PFSK-1 (cell line): Measurements from ENCODE around the gene ARAP1.

Experiments
- FOXP2 ChIP-seq: optimal IDR thresholded peaks from 2 replicates; pipeline ENCODE3; 2011; ENCODE audit warnings: borderline replicate concordance, control low read depth, inconsistent platforms; ENCODE audit not compliant: insufficient read depth; ENCODE audit errors: extremely low read length, extremely low read depth
- POLR2AphosphoS5 ChIP-seq: IDR thresholded peaks from 2 replicates; pipeline ENCODE4 v1.6.1; 2012; ENCODE audit warnings: low read depth, mild to moderate bottlenecking, control low read depth, low read length, moderate library complexity
- SIN3A ChIP-seq: IDR thresholded peaks from 2 replicates; pipeline ENCODE4 v1.6.1; 2012; ENCODE audit warnings: mild to moderate bottlenecking, low read length, moderate library complexity, borderline replicate concordance; ENCODE audit not compliant: insufficient read depth
- TAF1 ChIP-seq: IDR thresholded peaks from 2 replicates; pipeline ENCODE4 v1.6.1; 2012; ENCODE audit warnings: low read length, control low read depth, borderline replicate concordance; ENCODE audit not compliant: insufficient read depth
- TF ChIP-seq, protein P1 (sequence below), 2 experiments: IDR thresholded peaks; 2 replicates each; pipeline versions ENCODE4 v1.6.1 to v1.8.0; 2011 to 2012; ENCODE audit warnings: low read depth in 2 of 2, low read length in 2 of 2, control low read depth in 1 of 2, inconsistent platforms in 1 of 2, mild to moderate bottlenecking in 1 of 2, moderate library complexity in 1 of 2; ENCODE audit not compliant: insufficient read depth in 1 of 2

- no peak for TF ChIP-seq TAF1
- TF ChIP-seq SIN3A = no peak
- no peak for TF ChIP-seq POLR2AphosphoS5
- TF ChIP-seq, protein P1, sequence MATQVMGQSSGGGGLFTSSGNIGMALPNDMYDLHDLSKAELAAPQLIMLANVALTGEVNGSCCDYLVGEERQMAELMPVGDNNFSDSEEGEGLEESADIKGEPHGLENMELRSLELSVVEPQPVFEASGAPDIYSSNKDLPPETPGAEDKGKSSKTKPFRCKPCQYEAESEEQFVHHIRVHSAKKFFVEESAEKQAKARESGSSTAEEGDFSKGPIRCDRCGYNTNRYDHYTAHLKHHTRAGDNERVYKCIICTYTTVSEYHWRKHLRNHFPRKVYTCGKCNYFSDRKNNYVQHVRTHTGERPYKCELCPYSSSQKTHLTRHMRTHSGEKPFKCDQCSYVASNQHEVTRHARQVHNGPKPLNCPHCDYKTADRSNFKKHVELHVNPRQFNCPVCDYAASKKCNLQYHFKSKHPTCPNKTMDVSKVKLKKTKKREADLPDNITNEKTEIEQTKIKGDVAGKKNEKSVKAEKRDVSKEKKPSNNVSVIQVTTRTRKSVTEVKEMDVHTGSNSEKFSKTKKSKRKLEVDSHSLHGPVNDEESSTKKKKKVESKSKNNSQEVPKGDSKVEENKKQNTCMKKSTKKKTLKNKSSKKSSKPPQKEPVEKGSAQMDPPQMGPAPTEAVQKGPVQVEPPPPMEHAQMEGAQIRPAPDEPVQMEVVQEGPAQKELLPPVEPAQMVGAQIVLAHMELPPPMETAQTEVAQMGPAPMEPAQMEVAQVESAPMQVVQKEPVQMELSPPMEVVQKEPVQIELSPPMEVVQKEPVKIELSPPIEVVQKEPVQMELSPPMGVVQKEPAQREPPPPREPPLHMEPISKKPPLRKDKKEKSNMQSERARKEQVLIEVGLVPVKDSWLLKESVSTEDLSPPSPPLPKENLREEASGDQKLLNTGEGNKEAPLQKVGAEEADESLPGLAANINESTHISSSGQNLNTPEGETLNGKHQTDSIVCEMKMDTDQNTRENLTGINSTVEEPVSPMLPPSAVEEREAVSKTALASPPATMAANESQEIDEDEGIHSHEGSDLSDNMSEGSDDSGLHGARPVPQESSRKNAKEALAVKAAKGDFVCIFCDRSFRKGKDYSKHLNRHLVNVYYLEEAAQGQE (IDR thresholded peaks at IDR 0.05; ENCODE audit: insufficient read depth in 1 of 2, low read depth in 2 of 2, low read length in 2 of 2) = no peak
- no peak for TF ChIP-seq FOXP2
Measured at GRCh38 chr11:72784662-72785061, 32.5 kb upstream of the ARAP1 start.
